AG04449 (cell line): Measurements from ENCODE around the gene MMP11.

Experiments
- CTCF ChIA-PET: fragments of 350-600 bp; formaldehyde crosslinking; extraction: SDS; loops from one replicate; lab custom pipeline; 2021; ENCODE audit warnings: antibody characterized with exemption; lab: Yijun Ruan, JAX
- POLR2A ChIA-PET: fragments of 400-600, 350-600 bp; formaldehyde crosslinking; extraction: SDS; loops from one replicate; lab custom pipeline; 2020; ENCODE audit warnings: antibody characterized with exemption, inconsistent platforms; lab: Yijun Ruan, JAX
- DNase-seq: peaks from one replicate; pipeline ENCODE4 v3.0.0-alpha.2; 2010; ENCODE audit warnings: low read depth, low spot score
- H3K4me3 ChIP-seq: 2 replicates; pipeline ENCODE4 v1.5.1; 2011; ENCODE audit warnings: low read depth, mild to moderate bottlenecking, control low read depth, low read length
- TF ChIP-seq, protein P1 (sequence below): IDR thresholded peaks from one replicate; pipeline ENCODE4 v1.5.1; 2011; ENCODE audit warnings: mild to moderate bottlenecking, moderate library complexity, low read length, control low read depth, inconsistent platforms; ENCODE audit not compliant: insufficient read depth; ENCODE audit errors: missing control alignments

MMP11 gene

GRCh38 chr22:23815541-23816155 is 43.0 kb downstream of the MMP11 start:
- no peak overlapping the region for H3K4me3 ChIP-seq
- CTCF ChIA-PET: interaction anchor here (1.3 to 1.6 kb wide), 3 partner anchors 10 to 16 kb away, joined by 3 to 4 read pairs (median 3); no protein-coding TSS in a partner anchor
- TF ChIP-seq, protein P1, sequence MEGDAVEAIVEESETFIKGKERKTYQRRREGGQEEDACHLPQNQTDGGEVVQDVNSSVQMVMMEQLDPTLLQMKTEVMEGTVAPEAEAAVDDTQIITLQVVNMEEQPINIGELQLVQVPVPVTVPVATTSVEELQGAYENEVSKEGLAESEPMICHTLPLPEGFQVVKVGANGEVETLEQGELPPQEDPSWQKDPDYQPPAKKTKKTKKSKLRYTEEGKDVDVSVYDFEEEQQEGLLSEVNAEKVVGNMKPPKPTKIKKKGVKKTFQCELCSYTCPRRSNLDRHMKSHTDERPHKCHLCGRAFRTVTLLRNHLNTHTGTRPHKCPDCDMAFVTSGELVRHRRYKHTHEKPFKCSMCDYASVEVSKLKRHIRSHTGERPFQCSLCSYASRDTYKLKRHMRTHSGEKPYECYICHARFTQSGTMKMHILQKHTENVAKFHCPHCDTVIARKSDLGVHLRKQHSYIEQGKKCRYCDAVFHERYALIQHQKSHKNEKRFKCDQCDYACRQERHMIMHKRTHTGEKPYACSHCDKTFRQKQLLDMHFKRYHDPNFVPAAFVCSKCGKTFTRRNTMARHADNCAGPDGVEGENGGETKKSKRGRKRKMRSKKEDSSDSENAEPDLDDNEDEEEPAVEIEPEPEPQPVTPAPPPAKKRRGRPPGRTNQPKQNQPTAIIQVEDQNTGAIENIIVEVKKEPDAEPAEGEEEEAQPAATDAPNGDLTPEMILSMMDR: no peak
- DNase-seq: no peak
- POLR2A ChIA-PET: no interaction called here

GRCh38 chr22:23816156-23816976 is 43.7 kb downstream of the MMP11 start:
- no peak overlapping the region for H3K4me3 ChIP-seq
- ChIA-PET CTCF (interaction anchor here (1.0 to 1.6 kb wide), 3 partner anchors 10 to 34 kb away, joined by 3 to 4 read pairs (median 3); no protein-coding TSS in a partner anchor), POLR2A (no interaction called here)
- TF ChIP-seq, protein P1: no peak
- DNase-seq: no peak

DNA sequence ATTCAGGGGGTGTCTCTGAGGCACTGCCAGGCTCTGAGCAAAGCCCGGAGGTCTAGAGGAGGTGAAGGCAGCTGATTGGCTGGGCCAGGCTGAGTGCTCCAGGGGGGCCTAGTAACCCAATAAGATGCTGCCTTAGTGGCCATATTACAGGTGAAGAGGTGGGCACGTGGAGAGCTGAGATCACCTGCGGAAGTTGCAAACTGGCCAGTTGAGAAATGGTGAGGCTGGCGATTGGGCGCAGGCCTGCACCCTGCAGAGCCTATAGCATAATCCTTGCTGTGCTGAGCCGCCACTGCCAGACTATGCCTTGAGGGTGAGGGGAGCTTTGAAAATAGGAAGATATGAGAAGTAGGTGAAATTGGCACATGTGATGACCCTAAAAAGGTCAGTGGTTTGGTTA is 44.5 kb downstream of the MMP11 start:
- TF ChIP-seq, protein P1: no peak
- CTCF ChIA-PET: interaction anchor here (0.9 to 1.0 kb wide), 2 partner anchors 33 to 49 kb away, joined by 3 read pairs; partner anchors contain the start of gene CHCHD10
- POLR2A ChIA-PET: no interaction called here
- no peak overlapping the region for H3K4me3 ChIP-seq
- DNase-seq: no peak

DNA sequence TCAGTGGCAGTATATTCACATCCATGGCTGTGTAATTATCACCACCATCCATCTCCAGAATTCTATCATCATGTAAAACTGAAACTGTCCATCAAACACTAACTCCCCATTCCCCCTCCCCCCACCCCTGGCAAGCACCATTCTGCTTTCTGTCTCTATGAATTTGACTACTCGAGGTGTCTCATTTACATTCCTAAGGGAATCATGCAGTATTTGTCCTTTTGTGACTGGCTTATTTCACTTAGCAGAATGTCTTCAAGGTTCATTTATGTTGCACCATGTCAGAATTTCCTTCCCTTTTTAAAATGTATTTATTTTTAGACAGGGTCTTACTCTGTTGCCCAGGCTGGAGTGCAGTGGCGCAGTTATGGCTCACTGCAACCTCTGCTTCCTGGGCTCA is 45.9 kb downstream of the MMP11 start:
- H3K4me3 ChIP-seq: no peak overlapping the region
- no peak for DNase-seq
- TF ChIP-seq, protein P1: no peak
- ChIA-PET CTCF (no interaction called here), POLR2A (no interaction called here)

DNA sequence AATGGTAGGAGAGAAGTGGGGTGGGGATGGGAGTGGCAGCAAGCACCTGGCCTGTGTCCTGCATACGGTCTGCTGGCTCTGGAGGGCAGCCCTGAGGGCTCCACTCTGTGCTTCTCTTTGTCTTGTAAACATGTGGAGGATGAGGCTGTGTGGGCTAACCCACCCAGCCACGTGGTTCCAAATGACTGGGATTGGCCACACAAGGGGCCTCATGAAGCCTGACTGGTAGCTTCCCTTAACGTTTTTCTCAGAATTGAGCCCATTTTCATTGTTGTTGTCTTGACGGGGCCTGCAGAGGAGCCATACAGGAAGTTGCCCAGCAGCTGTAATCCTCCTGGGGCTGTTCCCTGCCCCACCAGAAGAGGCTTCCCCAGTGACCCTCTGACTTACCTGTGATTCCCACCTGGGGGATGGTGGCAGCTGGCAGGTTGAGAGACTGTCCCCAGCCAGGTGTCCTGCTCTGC is 48.1 kb downstream of the MMP11 start:
- TF ChIP-seq, protein P1: no peak
- no peak overlapping the region for H3K4me3 ChIP-seq
- CTCF ChIA-PET: interaction anchor here (2.8 kb wide), 1 partner anchor 29 kb away, joined by 9 read pairs; no protein-coding TSS in a partner anchor
- DNase-seq: no peak
- POLR2A ChIA-PET: no interaction called here
